GM21528 (cell line): ENCODE data around the gene KCTD6.

Experiments
- ATAC-seq: cut with Tn5 transposase; IDR thresholded peaks from one replicate; pipeline ENCODE4 v1.9.1; 2021; ENCODE audit warnings: mild to moderate bottlenecking, moderate library complexity; ENCODE audit not compliant: unreplicated experiment, low FRiP score

The KCTD6 gene

GRCh38 chr3:58484722-58485069 lies 7.2 kb upstream of the KCTD6 start:
- no peak for ATAC-seq

- ATAC-seq = no peak
Observed at GRCh38 chr3:58485801-58486435, 6.0 kb upstream of the KCTD6 start.

- ATAC-seq = no peak
Observed at GRCh38 chr3:58487140-58487886, 4.6 kb upstream of the KCTD6 start.

- ATAC-seq = no peak
Observed at GRCh38 chr3:58488967-58489366, 2.9 kb upstream of the KCTD6 start.

GRCh38 chr3:58490860-58491501 lies 915 bp upstream of the KCTD6 start:
- no peak for ATAC-seq

- no peak for ATAC-seq
Observed at GRCh38 chr3:58492494-58492905, 604 bp downstream of the KCTD6 start.

GRCh38 chr3:58494107-58494506 lies 2.2 kb downstream of the KCTD6 start:
- no peak for ATAC-seq

GRCh38 chr3:58495101-58495500 lies 3.2 kb downstream of the KCTD6 start:
- no peak for ATAC-seq

- no peak for ATAC-seq
Observed at GRCh38 chr3:58496206-58496857, 4.4 kb downstream of the KCTD6 start.

- ATAC-seq = no peak
Observed at GRCh38 chr3:58497097-58497496, 5.2 kb downstream of the KCTD6 start.

- no peak for ATAC-seq
Observed at GRCh38 chr3:58502872-58503271, 11.0 kb downstream of the KCTD6 start.

- no peak for ATAC-seq
Observed at GRCh38 chr3:58507356-58508078, 15.6 kb downstream of the KCTD6 start.

- no peak for ATAC-seq
Observed at GRCh38 chr3:58508437-58508836, 16.5 kb downstream of the KCTD6 start.

GRCh38 chr3:58514405-58514804 lies 22.5 kb downstream of the KCTD6 start:
- no peak for ATAC-seq

- no peak for ATAC-seq
Observed at GRCh38 chr3:58518291-58518789, 26.4 kb downstream of the KCTD6 start.

- ATAC-seq = no peak
Observed at GRCh38 chr3:58519668-58520402, 27.9 kb downstream of the KCTD6 start.

GRCh38 chr3:58520403-58521335 lies 28.8 kb downstream of the KCTD6 start:
- ATAC-seq = no peak

GRCh38 chr3:58521336-58521670 lies 29.4 kb downstream of the KCTD6 start:
- ATAC-seq = no peak
